Natural killer cell (primary cell): Measurements from ENCODE around the gene RWDD2A. TPM values are rescaled to one million over a fixed set of nuclear protein-coding genes. Genes with fewer than 3 reads are reported as not detected.

Source experiments
- ATAC-seq, 3 donors: fragments of 150-1000 bp in 2 of 3; fragments of 200-7000 bp in 1 of 3; cut with Tn5 transposase; 1 replicate in 1 of 3; 2 replicates in 2 of 3; pipeline ENCODE4 v1.10.0; 2021; ENCODE audit warnings: mild to moderate bottlenecking in 2 of 3, moderate library complexity in 2 of 3
- DNase-seq, 2 donors: peaks; one replicate each; pipeline versions ENCODE4 v3.0.0 to v3.0.0-alpha.2; 2013 to 2021; ENCODE audit warnings: mixed read lengths in 1 of 2
- H3K27ac ChIP-seq: one replicate; pipeline ENCODE4 v1.5.1; 2013; ENCODE audit warnings: mild to moderate bottlenecking, low read length
- H3K27me3 ChIP-seq: one replicate; pipeline ENCODE4 v1.6.1; 2013; ENCODE audit warnings: low read length; ENCODE audit not compliant: control insufficient read depth, insufficient read depth
- H3K36me3 ChIP-seq: one replicate; pipeline ENCODE4 v1.6.1; 2013; ENCODE audit warnings: low read length; ENCODE audit not compliant: control insufficient read depth, insufficient read depth
- H3K4me1 ChIP-seq: one replicate; pipeline ENCODE4 v1.6.1; 2013; ENCODE audit warnings: low read length; ENCODE audit not compliant: control insufficient read depth, insufficient read depth
- H3K4me3 ChIP-seq: one replicate; pipeline ENCODE4 v1.5.1; 2013; ENCODE audit warnings: low read length
- H3K9me3 ChIP-seq: one replicate; pipeline ENCODE4 v1.6.1; 2013; ENCODE audit warnings: low read length; ENCODE audit not compliant: control insufficient read depth, insufficient read depth
- H3K27ac Mint-ChIP-seq, 2 donors: one replicate each; pipeline ENCODE4 v1.8.0; 2022; ENCODE audit warnings: mild to moderate bottlenecking in 2 of 2, mixed read lengths in 2 of 2, moderate library complexity in 1 of 2
- H3K27me3 Mint-ChIP-seq, 2 donors: one replicate each; pipeline ENCODE4 v1.8.0; 2022; ENCODE audit warnings: low read depth in 2 of 2, mixed read lengths in 2 of 2
- H3K36me3 Mint-ChIP-seq: one replicate; pipeline ENCODE4 v1.8.0; 2022; ENCODE audit warnings: mixed read lengths
- H3K4me1 Mint-ChIP-seq, 2 donors: one replicate each; pipeline ENCODE4 v1.8.0; 2022; ENCODE audit warnings: mixed read lengths in 2 of 2
- H3K4me3 Mint-ChIP-seq: one replicate; pipeline ENCODE4 v1.8.0; 2022; ENCODE audit warnings: mild to moderate bottlenecking, moderate library complexity, mixed read lengths
- H3K9me3 Mint-ChIP-seq, 2 donors: one replicate each; pipeline ENCODE4 v1.8.0; 2022; ENCODE audit warnings: mixed read lengths in 2 of 2
- WGBS: methylation state at CpG from one replicate; pipeline ENCODE4 v1.1.7; 2013; ENCODE audit warnings: missing lambda C conversion rate; ENCODE audit not compliant: insufficient coverage; 5-methylcytosine and 5-hydroxymethylcytosine counted together
- intact Hi-C: fragments of 100-400 bp; cut with micrococcal nuclease; formaldehyde crosslinking; loops from one replicate; pipeline ENCODE4 v1.14.2; 2022
- total RNA-seq, 4 donors: library from RNA; stranded (reverse); fragments of 120-200 nt in 1 of 4; gene quantifications; one replicate each; pipeline versions ENCODE4 v1.2.3 to v1.2.4, GENCODE V29; 2013 to 2022
- TF ChIP-seq, protein P1 (sequence below): fragments of 200-600 bp; IDR thresholded peaks from one replicate; pipeline ENCODE4 v1.8.0; 2022; ENCODE audit warnings: antibody characterized with exemption

Gene RWDD2A
- total RNA-seq, 3 donors from 2014 or later (not counting 1 experiment from before 2014, with no cell fraction given), result 0.86 to 1.1 (median 0.93) TPM

DNA sequence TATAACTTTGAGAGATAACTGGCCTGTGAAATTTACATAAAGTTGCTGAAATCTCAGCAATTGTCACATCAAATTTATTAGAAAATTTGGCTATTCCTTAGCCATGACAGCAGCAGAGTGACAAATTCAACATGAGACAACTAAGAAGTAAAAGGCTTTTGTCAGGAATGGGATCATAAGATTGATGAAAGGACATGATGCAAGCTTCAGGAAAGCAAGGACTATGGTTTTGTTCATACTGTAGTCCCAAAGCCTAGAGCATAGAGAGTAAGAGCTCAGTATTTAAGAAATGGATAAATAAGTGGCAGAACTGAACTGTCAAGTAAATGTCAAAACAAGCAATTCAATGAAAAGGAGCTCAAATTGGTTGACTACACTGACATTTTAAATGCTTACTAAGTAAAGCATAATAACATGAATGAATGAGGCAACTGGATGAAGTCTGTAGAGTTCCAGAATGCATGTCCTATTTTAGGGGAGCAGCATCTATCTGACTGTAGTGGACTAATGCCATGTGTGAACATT, 12.7 kb upstream of the RWDD2A start:
- no peak overlapping the region for H3K27ac Mint-ChIP-seq
- no peak for ATAC-seq
- H3K4me1 ChIP-seq, result no peaks in the 10 kb centered on the region

GRCh38 chr6:83182114-83182513, 11.0 kb upstream of the RWDD2A start:
- Histone ChIP-seq H3K27me3 (no peaks in the 10 kb centered on the region), H3K36me3 (peaks cover 37% of the 10 kb centered on the region), H3K27ac (no peak overlapping the region), H3K4me3 (no peak overlapping the region), H3K4me1 (no peaks in the 10 kb centered on the region), H3K9me3 (no peaks in the 10 kb centered on the region)
- Mint-ChIP-seq H3K4me3 (no peak overlapping the region), H3K27ac (no peak overlapping the region), H3K4me1 (peaks cover 0 to 7% of the 10 kb centered on the region in 2 donors), H3K27me3 (no peaks in the 10 kb centered on the region), H3K9me3 (no peaks in the 10 kb centered on the region), H3K36me3 (peaks cover 14% of the 10 kb centered on the region)
- WGBS, result 100% methylated on average over 1 of the region's 1 CpG
- ATAC-seq (no peak), DNase-seq (no peak)
- TF ChIP-seq, protein P1, sequence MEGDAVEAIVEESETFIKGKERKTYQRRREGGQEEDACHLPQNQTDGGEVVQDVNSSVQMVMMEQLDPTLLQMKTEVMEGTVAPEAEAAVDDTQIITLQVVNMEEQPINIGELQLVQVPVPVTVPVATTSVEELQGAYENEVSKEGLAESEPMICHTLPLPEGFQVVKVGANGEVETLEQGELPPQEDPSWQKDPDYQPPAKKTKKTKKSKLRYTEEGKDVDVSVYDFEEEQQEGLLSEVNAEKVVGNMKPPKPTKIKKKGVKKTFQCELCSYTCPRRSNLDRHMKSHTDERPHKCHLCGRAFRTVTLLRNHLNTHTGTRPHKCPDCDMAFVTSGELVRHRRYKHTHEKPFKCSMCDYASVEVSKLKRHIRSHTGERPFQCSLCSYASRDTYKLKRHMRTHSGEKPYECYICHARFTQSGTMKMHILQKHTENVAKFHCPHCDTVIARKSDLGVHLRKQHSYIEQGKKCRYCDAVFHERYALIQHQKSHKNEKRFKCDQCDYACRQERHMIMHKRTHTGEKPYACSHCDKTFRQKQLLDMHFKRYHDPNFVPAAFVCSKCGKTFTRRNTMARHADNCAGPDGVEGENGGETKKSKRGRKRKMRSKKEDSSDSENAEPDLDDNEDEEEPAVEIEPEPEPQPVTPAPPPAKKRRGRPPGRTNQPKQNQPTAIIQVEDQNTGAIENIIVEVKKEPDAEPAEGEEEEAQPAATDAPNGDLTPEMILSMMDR, result no peak
- intact Hi-C loops, result no loop called here

More for the DNA sequence above, 12.7 kb upstream of the RWDD2A start:
- Mint-ChIP-seq H3K27me3 (no peaks in the 10 kb centered on the region), H3K36me3 (peaks cover 14% of the 10 kb centered on the region), H3K9me3 (no peaks in the 10 kb centered on the region), H3K4me1 (peaks cover 0 to 7% of the 10 kb centered on the region in 2 donors), H3K4me3 (no peak overlapping the region)
- intact Hi-C loops, result no loop called here
- TF ChIP-seq, protein P1, result no peak
- H3K27ac ChIP-seq, result no peak overlapping the region
- DNase-seq, result no peak
- H3K27me3 ChIP-seq, result no peaks in the 10 kb centered on the region
- peaks cover 39% of the 10 kb centered on the region for H3K36me3 ChIP-seq
- H3K9me3 ChIP-seq, result no peaks in the 10 kb centered on the region
- no peak overlapping the region for H3K4me3 ChIP-seq

DNA sequence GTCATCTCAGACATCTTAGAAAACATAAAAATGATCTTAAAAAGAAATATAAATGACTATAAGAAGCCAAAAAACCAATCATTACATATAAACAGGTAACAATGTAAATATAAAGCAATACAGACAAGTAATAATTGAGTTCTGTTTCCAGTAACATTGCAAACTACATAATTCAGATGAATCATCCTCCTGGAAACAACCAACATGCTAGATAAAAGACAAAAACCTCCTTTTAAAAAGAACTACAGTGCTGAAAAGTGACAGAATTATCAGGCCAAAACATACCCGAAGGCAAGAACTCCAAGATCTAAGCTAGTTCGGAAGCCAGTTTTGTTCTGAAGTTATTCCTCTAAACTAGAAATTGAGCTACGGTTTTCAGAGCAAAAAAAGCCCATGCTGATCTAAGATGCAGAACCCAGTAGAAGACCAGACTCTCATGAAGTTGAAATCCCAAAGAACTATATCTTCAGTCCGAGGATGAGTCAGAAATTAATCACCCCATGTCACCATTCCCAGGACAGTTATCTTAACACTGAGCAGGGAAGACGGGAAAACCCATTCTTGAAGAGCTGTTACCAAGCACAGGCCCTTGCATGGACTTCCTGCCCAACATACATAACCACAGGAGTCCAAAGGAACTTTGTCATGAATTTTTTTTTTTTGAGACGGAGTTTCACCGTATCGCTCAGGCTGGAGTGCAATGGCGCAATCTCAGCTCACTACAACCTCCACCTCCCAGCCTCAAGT, 9.9 kb upstream of the RWDD2A start:
- TF ChIP-seq, protein P1, result no peak
- H3K36me3 Mint-ChIP-seq, result peaks cover 14% of the 10 kb centered on the region
- no peaks in the 10 kb centered on the region for H3K4me1 ChIP-seq
- 88% methylated on average over 9 of the region's 9 CpGs for WGBS
- no peaks in the 10 kb centered on the region for H3K27me3 ChIP-seq
- no peak overlapping the region for H3K27ac ChIP-seq
- no peaks in the 10 kb centered on the region for H3K9me3 Mint-ChIP-seq
- H3K4me3 ChIP-seq, result no peak overlapping the region
- peaks cover 0 to 7% of the 10 kb centered on the region in 2 donors for H3K4me1 Mint-ChIP-seq
- H3K27me3 Mint-ChIP-seq, result no peaks in the 10 kb centered on the region
- no peaks in the 10 kb centered on the region for H3K9me3 ChIP-seq
- intact Hi-C loops, result no loop called here
- H3K27ac Mint-ChIP-seq, result no peak overlapping the region
- H3K4me3 Mint-ChIP-seq, result no peak overlapping the region
- peaks cover 28% of the 10 kb centered on the region for H3K36me3 ChIP-seq
- no peak for ATAC-seq
- no peak for DNase-seq

GRCh38 chr6:83185096-83185495, 8.1 kb upstream of the RWDD2A start:
- no peak overlapping the region for H3K27ac Mint-ChIP-seq
- peaks cover 0 to 7% of the 10 kb centered on the region in 2 donors for H3K4me1 Mint-ChIP-seq
- no peak overlapping the region for H3K4me3 ChIP-seq
- H3K4me3 Mint-ChIP-seq, result no peak overlapping the region
- 93% methylated on average over 2 of the region's 2 CpGs for WGBS
- no peak overlapping the region for H3K27ac ChIP-seq
- H3K9me3 ChIP-seq, result no peaks in the 10 kb centered on the region
- H3K27me3 Mint-ChIP-seq, result no peaks in the 10 kb centered on the region
- TF ChIP-seq, protein P1, result no peak
- no peaks in the 10 kb centered on the region for H3K27me3 ChIP-seq
- no peak for ATAC-seq
- no peak for DNase-seq
- H3K9me3 Mint-ChIP-seq, result no peaks in the 10 kb centered on the region
- H3K4me1 ChIP-seq, result no peaks in the 10 kb centered on the region
- peaks cover 24% of the 10 kb centered on the region for H3K36me3 ChIP-seq
- peaks cover 14% of the 10 kb centered on the region for H3K36me3 Mint-ChIP-seq
- intact Hi-C loops, result no loop called here
